ENCODE data around the gene HS6ST3. TPM values are rescaled to one million over a fixed set of nuclear protein-coding genes. Genes with fewer than 3 reads are reported as not detected.

Gene HS6ST3
- total and polyA plus RNA-seq, 2 of the 13 experiments (the other 11 are each of a cell fraction or from before 2014, with no cell fraction given): not detected

- POLR2A ChIA-PET: no interaction called here
- in situ Hi-C loops (cut with HindIII; ENCODE audit: extremely low pct_ligation_motif_present, low pct_unique_long_range_greater_than_20kb): no loop called here
- 1% methylated on average over 5 of the region's 5 CpGs for WGBS (ENCODE audit: low lambda C conversion rate)
- no peak for TF ChIP-seq ZNF292 (CRISPR knock-in tag; IDR thresholded peaks at IDR 0.05; ENCODE audit: borderline replicate concordance, low read depth)
- no peak for TF ChIP-seq ELF4 (CRISPR knock-in tag; IDR thresholded peaks at IDR 0.05; ENCODE audit: borderline replicate concordance)
- no peak for TF ChIP-seq ZNF576 (CRISPR knock-in tag; IDR thresholded peaks at IDR 0.05)
- TF ChIP-seq CEBPG (CRISPR knock-in tag; IDR thresholded peaks at IDR 0.05): no peak
- TF ChIP-seq TIGD3 (CRISPR knock-in tag; IDR thresholded peaks at IDR 0.05; ENCODE audit: borderline replicate concordance): no peak
- no peak for TF ChIP-seq KLF9 (CRISPR knock-in tag; IDR thresholded peaks at IDR 0.05; ENCODE audit: low read depth)
- no peak for TF ChIP-seq ZBTB20 (CRISPR knock-in tag; IDR thresholded peaks at IDR 0.05; ENCODE audit: borderline replicate concordance, low read depth)
- no peak for TF ChIP-seq ZFP36L2 (CRISPR knock-in tag; IDR thresholded peaks at IDR 0.05)
- no peak for TF ChIP-seq CBX5 (CRISPR knock-in tag; IDR thresholded peaks at IDR 0.05; ENCODE audit: borderline replicate concordance)
- no peak for TF ChIP-seq GTF2F1 (IDR thresholded peaks at IDR 0.05; ENCODE audit: low read length)
- no peak for TF ChIP-seq ZNF552 (CRISPR knock-in tag; IDR thresholded peaks at IDR 0.05; ENCODE audit: borderline replicate concordance)
- TF ChIP-seq ZC3H13 (CRISPR knock-in tag; IDR thresholded peaks at IDR 0.05): no peak
- no peak for TF ChIP-seq MTF2 (CRISPR knock-in tag; IDR thresholded peaks at IDR 0.05; ENCODE audit: borderline replicate concordance)
- TF ChIP-seq ZNF563 (CRISPR knock-in tag; IDR thresholded peaks at IDR 0.05): no peak
- TF ChIP-seq, protein P1, sequence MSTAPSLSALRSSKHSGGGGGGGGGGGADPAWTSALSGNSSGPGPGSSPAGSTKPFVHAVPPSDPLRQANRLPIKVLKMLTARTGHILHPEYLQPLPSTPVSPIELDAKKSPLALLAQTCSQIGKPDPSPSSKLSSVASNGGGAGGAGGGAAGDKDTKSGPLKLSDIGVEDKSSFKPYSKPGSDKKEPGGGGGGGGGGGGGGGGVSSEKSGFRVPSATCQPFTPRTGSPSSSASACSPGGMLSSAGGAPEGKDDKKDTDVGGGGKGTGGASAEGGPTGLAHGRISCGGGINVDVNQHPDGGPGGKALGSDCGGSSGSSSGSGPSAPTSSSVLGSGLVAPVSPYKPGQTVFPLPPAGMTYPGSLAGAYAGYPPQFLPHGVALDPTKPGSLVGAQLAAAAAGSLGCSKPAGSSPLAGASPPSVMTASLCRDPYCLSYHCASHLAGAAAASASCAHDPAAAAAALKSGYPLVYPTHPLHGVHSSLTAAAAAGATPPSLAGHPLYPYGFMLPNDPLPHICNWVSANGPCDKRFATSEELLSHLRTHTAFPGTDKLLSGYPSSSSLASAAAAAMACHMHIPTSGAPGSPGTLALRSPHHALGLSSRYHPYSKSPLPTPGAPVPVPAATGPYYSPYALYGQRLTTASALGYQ (CRISPR knock-in tag; IDR thresholded peaks at IDR 0.05): no peak
- TF ChIP-seq SAFB2 (CRISPR knock-in tag; IDR thresholded peaks at IDR 0.05; ENCODE audit: borderline replicate concordance, low read depth): no peak
- TF ChIP-seq ZNF432 (CRISPR knock-in tag; IDR thresholded peaks at IDR 0.05; ENCODE audit: borderline replicate concordance): no peak
- TF ChIP-seq SP5 (CRISPR knock-in tag; IDR thresholded peaks at IDR 0.05; ENCODE audit: borderline replicate concordance, low read depth): no peak
- TF ChIP-seq, protein P2, sequence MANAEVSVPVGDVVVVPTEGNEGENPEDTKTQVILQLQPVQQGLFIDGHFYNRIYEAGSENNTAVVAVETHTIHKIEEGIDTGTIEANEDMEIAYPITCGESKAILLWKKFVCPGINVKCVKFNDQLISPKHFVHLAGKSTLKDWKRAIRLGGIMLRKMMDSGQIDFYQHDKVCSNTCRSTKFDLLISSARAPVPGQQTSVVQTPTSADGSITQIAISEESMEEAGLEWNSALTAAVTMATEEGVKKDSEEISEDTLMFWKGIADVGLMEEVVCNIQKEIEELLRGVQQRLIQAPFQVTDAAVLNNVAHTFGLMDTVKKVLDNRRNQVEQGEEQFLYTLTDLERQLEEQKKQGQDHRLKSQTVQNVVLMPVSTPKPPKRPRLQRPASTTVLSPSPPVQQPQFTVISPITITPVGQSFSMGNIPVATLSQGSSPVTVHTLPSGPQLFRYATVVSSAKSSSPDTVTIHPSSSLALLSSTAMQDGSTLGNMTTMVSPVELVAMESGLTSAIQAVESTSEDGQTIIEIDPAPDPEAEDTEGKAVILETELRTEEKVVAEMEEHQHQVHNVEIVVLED (CRISPR knock-in tag; IDR thresholded peaks at IDR 0.05; ENCODE audit: borderline replicate concordance): no peak
Observed at GRCh38 chr13:96667294-96668018, 577.5 kb downstream of the HS6ST3 start.

More at GRCh38 chr13:96667294-96668018, 577.5 kb downstream of the HS6ST3 start:
- FAIRE-seq (no peak), DNase-seq (ENCODE audit: low spot score) (no peak), ATAC-seq (no peak)
- no TSS peak for BruUV-seq (replicated peaks)
- H3K79me2 ChIP-seq (ENCODE audit: insufficient read depth, low read length): no peaks in the 10 kb centered on the region
- H3K4me2 ChIP-seq (ENCODE audit: low read depth, low read length): no peak overlapping the region
- no peaks in the 10 kb centered on the region for H4K20me1 ChIP-seq (ENCODE audit: insufficient read depth, low read length)
- no peaks in the 10 kb centered on the region for H3K4me1 ChIP-seq (ENCODE audit: insufficient read depth, low read length)
- no peaks in the 10 kb centered on the region for H3K27me3 ChIP-seq (ENCODE audit: control insufficient read depth in 1 of 2, insufficient read depth in 2 of 2, low read length in 2 of 2)
- CTCF ChIA-PET (ENCODE audit: low intra/inter-chr PET ratio, low total read pairs): no interaction called here
- no peak overlapping the region for H3K4me3 ChIP-seq (replicated peaks in 1 of 3; ENCODE audit: insufficient read depth in 1 of 3, low read depth in 2 of 3, low read length in 3 of 3)
- H3K27ac ChIP-seq (ENCODE audit: extremely low read length, insufficient read depth, low read length): no peak overlapping the region
- H3K9ac ChIP-seq (ENCODE audit: insufficient read depth, low read depth, low read length): no peak overlapping the region
- intact Hi-C loops (cut with micrococcal nuclease; ENCODE audit: unreplicated experiment): no loop called here
- H3K36me3 ChIP-seq (replicated peaks in 1 of 2; ENCODE audit: control insufficient read depth in 1 of 2, insufficient read depth in 2 of 2, low read length in 2 of 2): no peaks in the 10 kb centered on the region
- H3K9me3 ChIP-seq (ENCODE audit: low read length): peaks cover 13% of the 10 kb centered on the region
- no peak overlapping the region for H2AFZ ChIP-seq (ENCODE audit: low read length)
